HG02642 (cell line): ENCODE results near the gene SPOCK1.

ENCODE experiments used
- ATAC-seq: cut with Tn5 transposase; IDR thresholded peaks from one replicate; pipeline ENCODE4 v1.9.1; 2021; ENCODE audit warnings: mild to moderate bottlenecking; ENCODE audit not compliant: unreplicated experiment, poor library complexity

Gene SPOCK1

GRCh38 chr5:137214446-137215189 lies 284.5 kb downstream of the SPOCK1 start:
- no peak for ATAC-seq

- no peak for ATAC-seq
These were observed 286.7 kb downstream of the SPOCK1 start for GRCh38 chr5:137212471-137212870.

- no peak for ATAC-seq
These were observed 289.8 kb downstream of the SPOCK1 start for GRCh38 chr5:137209232-137209809.

GRCh38 chr5:137207023-137207760 lies 291.9 kb downstream of the SPOCK1 start:
- no peak for ATAC-seq

- ATAC-seq = no peak
These were observed 293.0 kb downstream of the SPOCK1 start for GRCh38 chr5:137206030-137206715.

- no peak for ATAC-seq
These were observed 293.7 kb downstream of the SPOCK1 start for GRCh38 chr5:137205231-137206027.

GRCh38 chr5:137203011-137203632 lies 296.0 kb downstream of the SPOCK1 start:
- peak; percentile 43 for ATAC-seq

GRCh38 chr5:137201876-137202275 lies 297.2 kb downstream of the SPOCK1 start:
- no peak for ATAC-seq

- ATAC-seq = no peak
These were observed 298.0 kb downstream of the SPOCK1 start for GRCh38 chr5:137200906-137201700.

- ATAC-seq = no peak
These were observed 299.2 kb downstream of the SPOCK1 start for GRCh38 chr5:137199966-137200365.

GRCh38 chr5:137199201-137199600 lies 299.9 kb downstream of the SPOCK1 start:
- ATAC-seq = no peak

- ATAC-seq = no peak
These were observed 303.6 kb downstream of the SPOCK1 start for GRCh38 chr5:137195483-137195882.

GRCh38 chr5:137194300-137194699 lies 304.8 kb downstream of the SPOCK1 start:
- no peak for ATAC-seq

GRCh38 chr5:137192293-137192743 lies 306.8 kb downstream of the SPOCK1 start:
- no peak for ATAC-seq

- no peak for ATAC-seq
These were observed 307.9 kb downstream of the SPOCK1 start for GRCh38 chr5:137191179-137191578.

GRCh38 chr5:137190441-137190840 lies 308.7 kb downstream of the SPOCK1 start:
- no peak for ATAC-seq

- ATAC-seq = no peak
These were observed 309.1 kb downstream of the SPOCK1 start for GRCh38 chr5:137190031-137190430.

- no peak for ATAC-seq
These were observed 310.6 kb downstream of the SPOCK1 start for GRCh38 chr5:137188566-137188965.
